ENCODE measurements around the gene RAB36.

GRCh38 chr22:23100124-23100801, 45.0 kb upstream of the RAB36 start:
- TF ChIP-seq CTCF (IDR thresholded peaks at IDR 0.05 in 4 of 5, conservative IDR thresholded peaks at IDR 0.05 in 1 of 5) (no peak), POLR2A (IDR thresholded peaks at IDR 0.05) (no peak)

Data from gastrocnemius medialis (tissue), 4 donors.